A673 (cell line): ENCODE measurements around the gene MPV17.

Experiments used
- EZH2 ChIP-seq: fragments of 200-600 bp; sonication (generic); IDR thresholded peaks from 2 replicates; pipeline ENCODE4 v1.6.1; 2017; ENCODE audit warnings: borderline replicate concordance, low read depth, mild to moderate bottlenecking, mixed read lengths, antibody characterized with exemption, low read length; ENCODE audit not compliant: poor library complexity, severe bottlenecking
- TF ChIP-seq, protein P1 (sequence below): fragments of 300-800, 200-600 bp; sonication (generic); conservative IDR thresholded peaks from 2 replicates; pipeline ENCODE4 v1.5.1; 2017; ENCODE audit warnings: low read depth, mild to moderate bottlenecking, antibody characterized with exemption, low read length, moderate library complexity, mixed read lengths

DNA sequence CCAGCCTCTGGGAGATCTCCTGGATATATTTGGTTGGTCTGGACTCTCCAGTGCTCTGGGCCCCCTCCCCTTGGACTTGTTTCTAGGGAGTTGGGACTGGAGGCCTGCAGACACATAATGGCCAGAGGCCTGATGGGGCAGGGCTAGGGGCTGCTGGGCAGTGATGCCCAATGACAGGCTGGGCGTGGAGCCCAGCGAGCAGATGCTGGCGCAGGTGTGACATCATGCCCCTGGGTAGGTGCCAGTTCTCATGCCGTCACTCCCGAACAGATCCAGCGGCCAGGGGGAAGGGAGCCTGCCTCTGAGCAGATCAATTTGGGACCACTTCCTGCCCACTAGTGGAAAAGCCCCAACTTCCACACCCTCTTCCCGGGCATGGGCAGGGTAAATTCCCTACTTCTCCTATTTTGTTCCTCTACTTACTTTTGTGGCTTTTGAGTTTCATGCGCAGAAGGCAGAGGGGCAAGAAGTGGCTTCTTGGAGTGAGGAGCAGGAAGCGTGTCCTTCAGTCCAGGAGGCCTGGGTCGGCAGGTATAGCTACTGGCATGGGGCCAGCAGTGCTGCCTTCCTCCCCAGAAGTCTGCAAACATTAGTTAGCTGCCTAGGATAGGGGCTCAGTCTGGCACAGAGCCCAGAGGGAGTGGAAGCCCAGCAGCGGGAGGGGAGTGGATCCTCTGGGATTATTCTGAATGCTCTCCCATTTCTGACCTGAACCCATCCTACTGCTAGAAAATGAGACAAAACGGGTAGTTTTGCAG is 6.1 kb downstream of the MPV17 start:
- TF ChIP-seq, protein P1, sequence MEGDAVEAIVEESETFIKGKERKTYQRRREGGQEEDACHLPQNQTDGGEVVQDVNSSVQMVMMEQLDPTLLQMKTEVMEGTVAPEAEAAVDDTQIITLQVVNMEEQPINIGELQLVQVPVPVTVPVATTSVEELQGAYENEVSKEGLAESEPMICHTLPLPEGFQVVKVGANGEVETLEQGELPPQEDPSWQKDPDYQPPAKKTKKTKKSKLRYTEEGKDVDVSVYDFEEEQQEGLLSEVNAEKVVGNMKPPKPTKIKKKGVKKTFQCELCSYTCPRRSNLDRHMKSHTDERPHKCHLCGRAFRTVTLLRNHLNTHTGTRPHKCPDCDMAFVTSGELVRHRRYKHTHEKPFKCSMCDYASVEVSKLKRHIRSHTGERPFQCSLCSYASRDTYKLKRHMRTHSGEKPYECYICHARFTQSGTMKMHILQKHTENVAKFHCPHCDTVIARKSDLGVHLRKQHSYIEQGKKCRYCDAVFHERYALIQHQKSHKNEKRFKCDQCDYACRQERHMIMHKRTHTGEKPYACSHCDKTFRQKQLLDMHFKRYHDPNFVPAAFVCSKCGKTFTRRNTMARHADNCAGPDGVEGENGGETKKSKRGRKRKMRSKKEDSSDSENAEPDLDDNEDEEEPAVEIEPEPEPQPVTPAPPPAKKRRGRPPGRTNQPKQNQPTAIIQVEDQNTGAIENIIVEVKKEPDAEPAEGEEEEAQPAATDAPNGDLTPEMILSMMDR, result no peak
- TF ChIP-seq EZH2, result no peak
